Chondrocyte (in vitro differentiated cells): ENCODE results near the gene A3GALT2. TPM values are rescaled to one million over a fixed set of nuclear protein-coding genes. Genes with fewer than 3 reads are reported as not detected.
A peak's percentile ranks its signal among the peaks of the same experiment; 100 is the strongest.

ENCODE experiments used
- DNase-seq: peaks from one replicate; pipeline ENCODE4 v3.0.0; 2021; ENCODE audit warnings: mixed read lengths, low spot score
- H3K27ac Mint-ChIP-seq: one replicate; pipeline ENCODE4 v1.8.0; 2021; ENCODE audit warnings: mild to moderate bottlenecking, moderate library complexity, mixed read lengths; ENCODE audit not compliant: unreplicated experiment
- H3K27me3 Mint-ChIP-seq: 2 replicates; pipeline ENCODE4 v1.8.0; 2021; ENCODE audit warnings: low read depth, mixed read lengths
- H3K36me3 Mint-ChIP-seq: 2 replicates; pipeline ENCODE4 v1.8.0; 2021; ENCODE audit warnings: low read depth, mixed read lengths
- H3K4me1 Mint-ChIP-seq: 2 replicates; pipeline ENCODE4 v1.8.0; 2021; ENCODE audit warnings: low read depth, mild to moderate bottlenecking, mixed read lengths
- H3K4me3 Mint-ChIP-seq: one replicate; pipeline ENCODE4 v1.8.0; 2021; ENCODE audit warnings: mild to moderate bottlenecking, moderate library complexity, mixed read lengths; ENCODE audit not compliant: unreplicated experiment
- H3K9me3 Mint-ChIP-seq: 2 replicates; pipeline ENCODE4 v1.8.0; 2021; ENCODE audit warnings: low read depth, mixed read lengths
- long read RNA-seq: library from polyadenylated mRNA; stranded (forward); transcript quantifications from one replicate; pipeline ENCODE4 v2.0.0, GENCODE V29; 2021
- total RNA-seq: library from RNA; stranded (reverse); gene quantifications from 3 replicates; pipeline ENCODE4 v1.2.1, GENCODE V29; 2021
- TF ChIP-seq, protein P1 (sequence below): fragments of 200-600 bp; sonication (generic); IDR thresholded peaks from 2 replicates; pipeline ENCODE4 v1.5.0; 2021; ENCODE audit warnings: antibody characterized with exemption, mild to moderate bottlenecking, moderate library complexity

Gene A3GALT2
- total RNA-seq = 0.27 TPM in 1 of 3 replicates, not detected in the others
- long read RNA-seq = 0 reads

DNA sequence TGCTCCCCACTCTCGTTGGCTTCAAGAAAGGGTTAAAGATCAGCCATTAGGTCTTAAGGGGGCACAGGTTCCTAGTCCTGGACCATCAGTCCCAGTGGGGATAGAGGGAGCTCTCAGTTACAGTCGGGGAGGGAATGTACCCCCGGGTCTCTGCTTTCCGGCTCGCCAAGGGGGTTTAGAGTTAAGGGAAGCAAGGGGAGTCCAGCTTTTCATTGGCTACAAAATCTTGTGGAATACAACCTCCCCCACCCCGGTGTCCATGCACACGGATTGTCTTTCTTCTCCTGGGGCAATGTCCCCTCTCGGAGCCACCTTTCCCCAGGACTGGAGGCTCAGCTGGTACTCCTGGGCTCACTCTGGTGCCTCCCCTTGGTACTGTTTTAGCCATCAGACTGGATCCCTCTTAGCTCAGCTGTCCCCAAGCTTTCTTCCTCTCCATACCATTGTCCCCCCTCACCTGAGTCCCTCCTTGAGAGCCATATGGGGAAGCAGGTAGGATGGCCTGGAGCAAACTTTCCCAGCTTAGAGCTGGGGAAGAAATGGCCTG lies at the start of gene A3GALT2:
TSS of gene A3GALT2 (minus strand) at position 480 of the 547 bp plus-strand sequence. CDS start at position 480, 0 bp downstream.
- H3K4me3 Mint-ChIP-seq = no peak within 1 kb of the TSS
- no peaks in the 10 kb centered on the region for H3K27me3 Mint-ChIP-seq
- DNase-seq = peak; percentile 55
- TF ChIP-seq, protein P1, sequence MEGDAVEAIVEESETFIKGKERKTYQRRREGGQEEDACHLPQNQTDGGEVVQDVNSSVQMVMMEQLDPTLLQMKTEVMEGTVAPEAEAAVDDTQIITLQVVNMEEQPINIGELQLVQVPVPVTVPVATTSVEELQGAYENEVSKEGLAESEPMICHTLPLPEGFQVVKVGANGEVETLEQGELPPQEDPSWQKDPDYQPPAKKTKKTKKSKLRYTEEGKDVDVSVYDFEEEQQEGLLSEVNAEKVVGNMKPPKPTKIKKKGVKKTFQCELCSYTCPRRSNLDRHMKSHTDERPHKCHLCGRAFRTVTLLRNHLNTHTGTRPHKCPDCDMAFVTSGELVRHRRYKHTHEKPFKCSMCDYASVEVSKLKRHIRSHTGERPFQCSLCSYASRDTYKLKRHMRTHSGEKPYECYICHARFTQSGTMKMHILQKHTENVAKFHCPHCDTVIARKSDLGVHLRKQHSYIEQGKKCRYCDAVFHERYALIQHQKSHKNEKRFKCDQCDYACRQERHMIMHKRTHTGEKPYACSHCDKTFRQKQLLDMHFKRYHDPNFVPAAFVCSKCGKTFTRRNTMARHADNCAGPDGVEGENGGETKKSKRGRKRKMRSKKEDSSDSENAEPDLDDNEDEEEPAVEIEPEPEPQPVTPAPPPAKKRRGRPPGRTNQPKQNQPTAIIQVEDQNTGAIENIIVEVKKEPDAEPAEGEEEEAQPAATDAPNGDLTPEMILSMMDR = no peak
- peaks cover 15% of the 10 kb centered on the region for H3K4me1 Mint-ChIP-seq
- no peaks in the 10 kb centered on the region for H3K9me3 Mint-ChIP-seq
- peak within 1 kb of the TSS; percentile 57 for H3K27ac Mint-ChIP-seq
- H3K36me3 Mint-ChIP-seq = peaks cover 21% of the 10 kb centered on the region

DNA sequence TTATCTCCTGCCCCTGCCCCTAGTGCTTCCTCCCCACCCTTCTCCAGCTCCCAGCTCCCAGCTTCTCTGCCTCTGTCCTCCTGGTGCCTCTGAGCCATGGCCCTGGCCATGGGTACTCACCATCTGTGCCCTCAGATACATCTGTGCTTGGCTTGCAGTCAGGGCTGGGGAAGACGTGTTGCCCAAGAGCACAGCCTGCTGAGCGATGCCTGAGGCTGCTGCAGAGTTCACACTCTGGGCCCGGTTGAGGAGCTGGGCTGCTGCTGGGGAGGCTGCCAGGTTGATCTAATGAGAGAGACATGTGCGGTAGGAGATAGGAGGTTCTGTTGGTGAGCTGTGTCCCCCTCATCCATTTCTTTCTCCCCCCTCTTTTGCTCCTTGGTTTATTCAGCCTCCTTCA lies 49.4 kb upstream of the A3GALT2 start:
- Mint-ChIP-seq H3K36me3 (peaks cover 1% of the 10 kb centered on the region), H3K27ac (no peak overlapping the region), H3K4me3 (no peak overlapping the region), H3K27me3 (no peaks in the 10 kb centered on the region), H3K9me3 (no peaks in the 10 kb centered on the region), H3K4me1 (peaks cover 26% of the 10 kb centered on the region)
- no peak for DNase-seq
- TF ChIP-seq, protein P1 = no peak

DNA sequence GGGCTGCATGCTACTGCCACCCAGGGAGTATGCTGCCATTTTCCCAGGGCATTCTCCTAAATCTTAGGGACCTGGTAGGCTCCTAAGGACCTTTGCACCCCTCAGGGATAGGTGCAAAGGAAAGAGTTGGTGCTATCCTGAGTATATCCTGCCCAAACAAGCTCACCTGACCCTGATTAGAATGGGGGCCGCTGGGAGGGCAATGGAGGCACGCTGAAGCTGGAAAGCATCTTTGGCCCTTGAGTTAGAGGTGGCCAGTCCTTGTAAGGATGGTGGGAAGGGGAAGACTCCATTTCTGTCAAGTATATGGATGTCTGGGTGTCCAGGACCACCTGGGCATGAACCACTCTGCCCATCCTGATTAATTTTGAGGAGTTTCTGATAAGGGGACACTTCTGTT lies 48.9 kb upstream of the A3GALT2 start:
- Mint-ChIP-seq H3K4me1 (peaks cover 32% of the 10 kb centered on the region), H3K27ac (no peak overlapping the region), H3K27me3 (no peaks in the 10 kb centered on the region)

DNA sequence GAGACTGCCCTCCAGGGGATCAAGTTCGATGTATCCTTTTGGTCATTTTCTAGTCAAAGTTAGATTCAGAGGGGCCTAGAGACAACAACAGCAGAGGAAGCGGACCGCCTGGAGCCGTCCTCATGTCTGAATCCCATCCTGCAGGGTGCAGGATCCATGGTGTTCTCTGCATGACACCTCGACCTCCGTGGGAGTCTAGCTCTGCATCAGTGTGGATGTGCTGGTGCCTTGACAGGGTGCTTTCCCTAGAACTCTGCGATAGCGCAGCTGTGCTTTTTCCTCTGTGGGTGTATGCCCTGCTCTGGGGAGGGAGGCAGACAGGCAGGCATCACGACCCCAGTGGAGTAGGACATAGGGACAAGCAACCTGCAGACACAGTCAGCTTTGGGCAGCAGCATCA lies 48.2 kb upstream of the A3GALT2 start:
- H3K36me3 Mint-ChIP-seq = peaks cover 1% of the 10 kb centered on the region
- no peaks in the 10 kb centered on the region for H3K9me3 Mint-ChIP-seq
- H3K27ac Mint-ChIP-seq = no peak overlapping the region
- H3K27me3 Mint-ChIP-seq = no peaks in the 10 kb centered on the region
- TF ChIP-seq, protein P1 = no peak
- peaks cover 39% of the 10 kb centered on the region for H3K4me1 Mint-ChIP-seq
- no peak overlapping the region for H3K4me3 Mint-ChIP-seq
- no peak for DNase-seq

More for the DNA sequence above, 48.9 kb upstream of the A3GALT2 start:
- TF ChIP-seq, protein P1 = no peak
- Mint-ChIP-seq H3K36me3 (peaks cover 1% of the 10 kb centered on the region), H3K4me3 (no peak overlapping the region), H3K9me3 (no peaks in the 10 kb centered on the region)
- no peak for DNase-seq

DNA sequence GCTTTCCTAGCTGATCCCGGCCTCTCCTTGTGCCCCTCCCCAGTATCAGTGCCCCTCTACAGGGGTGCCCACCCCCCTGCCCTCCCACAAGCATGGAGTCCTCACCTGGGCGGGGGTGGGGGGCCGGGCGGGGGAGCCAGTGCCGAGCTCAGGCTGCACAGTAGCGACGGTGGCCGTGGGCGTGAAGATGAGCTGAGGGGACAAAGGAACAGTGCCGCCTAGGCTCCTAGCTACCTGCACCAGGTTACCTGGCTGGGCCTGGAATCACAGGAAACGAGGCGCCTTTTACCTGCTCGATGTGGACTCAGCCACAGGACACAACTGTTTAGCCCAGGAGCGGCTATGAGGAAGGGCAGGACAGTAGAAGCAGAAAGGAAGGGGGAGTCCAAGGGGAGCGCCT lies 47.5 kb upstream of the A3GALT2 start:
- H3K4me3 Mint-ChIP-seq = no peak overlapping the region

More for the DNA sequence above, 47.5 kb upstream of the A3GALT2 start:
- H3K9me3 Mint-ChIP-seq = no peaks in the 10 kb centered on the region
- peaks cover 45% of the 10 kb centered on the region for H3K4me1 Mint-ChIP-seq
- no peak overlapping the region for H3K27ac Mint-ChIP-seq
- DNase-seq = no peak
- H3K27me3 Mint-ChIP-seq = no peaks in the 10 kb centered on the region
- TF ChIP-seq, protein P1 = no peak
- peaks cover 1% of the 10 kb centered on the region for H3K36me3 Mint-ChIP-seq
